Uterus (tissue), 4 donors: Measurements from ENCODE around the gene SRC. TPM values are rescaled to one million over a fixed set of nuclear protein-coding genes. Genes with fewer than 3 reads are reported as not detected.

Experiments used
- DNase-seq, 2 donors: peaks; one replicate each; pipeline ENCODE4 v3.0.0-alpha.2; 2019 to 2020
- H3K27ac ChIP-seq, 2 donors: fragments of 200-600 bp; sonication (generic); 1 replicate in 1 of 2; 2 replicates in 1 of 2; pipeline ENCODE4 v1.5.1; 2016 to 2018
- H3K27me3 ChIP-seq, 2 donors: fragments of 200-600 bp; sonication (generic); one replicate each; pipeline ENCODE4 v1.5.1; 2018 to 2019; ENCODE audit warnings: control low read depth in 1 of 2
- H3K36me3 ChIP-seq, 2 donors: fragments of 200-600 bp; sonication (generic); one replicate each; pipeline ENCODE4 v1.5.1; 2019; ENCODE audit warnings: control low read depth in 1 of 2
- H3K4me1 ChIP-seq, 2 donors: fragments of 200-600 bp; sonication (generic); one replicate each; pipeline ENCODE4 v1.5.1; 2018 to 2019; ENCODE audit warnings: control low read depth in 1 of 2
- H3K4me3 ChIP-seq, 2 donors: fragments of 200-600 bp; sonication (generic); 1 replicate in 1 of 2; 2 replicates in 1 of 2; pipeline ENCODE4 v1.5.1; 2018 to 2019; ENCODE audit warnings: mild to moderate bottlenecking in 1 of 2
- H3K9me3 ChIP-seq, 2 donors: fragments of 200-600 bp; sonication (generic); one replicate each; pipeline ENCODE4 v1.5.1; 2019; ENCODE audit warnings: control low read depth in 1 of 2
- CTCF ChIP-seq, 4 experiments: fragments of 200-600 bp in 2 of 4; fragments of 450-650 bp in 2 of 4; sonication (generic) in 2 of 4; IDR thresholded peaks; one replicate each; pipeline ENCODE4 v1.5.1; 2016 to 2019; ENCODE audit warnings: antibody characterized with exemption in 4 of 4, mild to moderate bottlenecking in 2 of 4, moderate library complexity in 1 of 4
- POLR2A ChIP-seq, 2 donors: fragments of 450-650 bp; IDR thresholded peaks; one replicate each; pipeline ENCODE4 v1.6.1; 2016; ENCODE audit warnings: antibody characterized with exemption in 2 of 2, mild to moderate bottlenecking in 1 of 2, moderate library complexity in 1 of 2
- intact Hi-C: fragments of 100-400 bp; cut with DNase I; formaldehyde crosslinking; loops from one replicate; pipeline ENCODE4 v1.15.1; 2023; ENCODE audit warnings: low total_unique reads
- total RNA-seq, 4 donors: library from RNA; depleted of rRNA in 3 of 4; stranded (reverse); fragments of >200 nt in 3 of 4; gene quantifications; one replicate each; pipeline versions ENCODE4 v1.1.0 to v1.2.4, GENCODE V29; 2014 to 2023
- donor health status: DM: yes; HTN: yes; CAD: no.

The SRC gene
- total RNA-seq, 4 donors from 2014 or later = 25.0 to 110 (median 34.1) TPM

GRCh38 chr20:37413023-37413334 lies 67.0 kb downstream of the SRC start:
- no peak overlapping the region for H3K4me3 ChIP-seq
- no peak for TF ChIP-seq POLR2A (IDR thresholded peaks at IDR 0.05)
- no peak for TF ChIP-seq CTCF (IDR thresholded peaks at IDR 0.05)
- DNase-seq = no peak
- H3K36me3 ChIP-seq = no peaks in the 10 kb centered on the region
- H3K27me3 ChIP-seq = no peaks in the 10 kb centered on the region
- intact Hi-C loops = no loop called here
- H3K27ac ChIP-seq = no peak overlapping the region
- H3K4me1 ChIP-seq = peaks cover 0 to 1% of the 10 kb centered on the region in 2 donors
- no peaks in the 10 kb centered on the region for H3K9me3 ChIP-seq

GRCh38 chr20:37413379-37413778 lies 67.4 kb downstream of the SRC start:
- H3K4me3 ChIP-seq = no peak overlapping the region
- no peaks in the 10 kb centered on the region for H3K9me3 ChIP-seq
- H3K4me1 ChIP-seq = no peaks in the 10 kb centered on the region
- intact Hi-C loops = no loop called here
- DNase-seq = no peak
- H3K36me3 ChIP-seq = no peaks in the 10 kb centered on the region
- no peaks in the 10 kb centered on the region for H3K27me3 ChIP-seq
- TF ChIP-seq CTCF (IDR thresholded peaks at IDR 0.05) = no peak
- TF ChIP-seq POLR2A (IDR thresholded peaks at IDR 0.05) = no peak
- H3K27ac ChIP-seq = no peak overlapping the region

GRCh38 chr20:37414224-37415035 lies 68.5 kb downstream of the SRC start:
- intact Hi-C loops = no loop called here

GRCh38 chr20:37415118-37416085 lies 69.5 kb downstream of the SRC start:
- Histone ChIP-seq H3K27ac (no peak overlapping the region), H3K4me1 (no peaks in the 10 kb centered on the region), H3K27me3 (no peaks in the 10 kb centered on the region), H3K36me3 (no peaks in the 10 kb centered on the region), H3K4me3 (no peak overlapping the region), H3K9me3 (no peaks in the 10 kb centered on the region)
- DNase-seq = no peak
- TF ChIP-seq POLR2A (IDR thresholded peaks at IDR 0.05) = no peak
- no peak for TF ChIP-seq CTCF (IDR thresholded peaks at IDR 0.05)
- intact Hi-C loops = no loop called here

More at GRCh38 chr20:37414224-37415035, 68.5 kb downstream of the SRC start:
- no peak for DNase-seq
- no peaks in the 10 kb centered on the region for H3K36me3 ChIP-seq
- H3K27ac ChIP-seq = no peak overlapping the region
- H3K27me3 ChIP-seq = no peaks in the 10 kb centered on the region
- no peaks in the 10 kb centered on the region for H3K4me1 ChIP-seq
- no peak for TF ChIP-seq POLR2A (IDR thresholded peaks at IDR 0.05)
- no peak for TF ChIP-seq CTCF (IDR thresholded peaks at IDR 0.05)
- H3K4me3 ChIP-seq = no peak overlapping the region
- no peaks in the 10 kb centered on the region for H3K9me3 ChIP-seq
